ENCODE measurements around the gene ZSWIM3.
A peak's percentile ranks its signal among the peaks of the same experiment; 100 is the strongest.
"Not testable (repeated sequence)": the region's sequence is repeated elsewhere in the genome, so short reads cannot be mapped to it uniquely, and the experiment has no call there.

The ZSWIM3 gene

DNA sequence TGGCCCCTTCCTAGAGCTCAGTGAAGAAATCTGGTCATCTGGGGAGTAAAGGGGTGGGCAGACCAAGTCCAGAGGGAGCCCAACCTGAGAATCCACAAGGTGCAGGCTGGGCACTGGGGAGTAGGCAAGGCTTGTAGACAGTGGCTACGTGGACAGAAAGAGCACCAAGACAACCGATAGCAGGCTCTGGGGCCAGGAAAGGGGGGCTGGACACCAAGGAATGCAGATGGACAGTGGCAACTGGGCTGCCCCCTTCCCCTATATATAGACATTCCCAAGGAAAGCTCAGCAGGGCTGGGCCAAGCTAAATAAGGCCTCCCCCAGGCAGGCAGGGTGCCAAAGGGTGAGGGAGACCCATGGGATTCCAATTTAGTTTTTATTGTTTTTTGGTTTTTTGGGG is 28.8 kb upstream of the ZSWIM3 start:
- no peak for DNase-seq

GRCh38 chr20:45829673-45830106 is 27.7 kb upstream of the ZSWIM3 start:
- in situ Hi-C loops (cut with MboI; ENCODE audit: low pct_unique_long_range_greater_than_20kb, low sequenced_read_pairs), result loop anchor here (10.0 kb wide), 1 partner anchor 125 kb away; no protein-coding TSS in a partner anchor
- DNase-seq, result not testable (repeated sequence)

More for the DNA sequence above, 28.8 kb upstream of the ZSWIM3 start:
- in situ Hi-C loops (cut with MboI; ENCODE audit: low pct_unique_long_range_greater_than_20kb, low sequenced_read_pairs), result loop anchor here (10.0 kb wide), 1 partner anchor 126 kb away; no protein-coding TSS in a partner anchor

DNA sequence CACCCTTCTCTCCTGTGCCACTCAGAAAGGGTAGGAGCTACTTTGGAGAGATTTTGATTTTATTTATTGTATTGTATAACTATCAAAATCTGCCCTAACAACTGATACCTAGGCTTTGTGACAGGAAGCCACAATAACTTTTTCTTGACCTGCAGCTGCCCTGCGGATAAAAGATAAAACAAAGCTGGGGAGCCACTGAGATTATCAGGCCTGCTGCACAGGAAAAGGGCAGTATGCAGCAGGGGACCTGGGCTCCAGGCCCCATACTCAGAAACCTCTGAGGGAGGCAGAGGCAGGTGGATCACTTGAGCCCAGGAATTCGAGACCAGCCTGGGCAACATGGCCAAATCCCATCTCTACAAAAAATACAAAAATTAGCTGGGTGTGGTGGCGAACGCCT is 24.8 kb upstream of the ZSWIM3 start:
- in situ Hi-C loops (cut with MboI; ENCODE audit: low pct_unique_long_range_greater_than_20kb, low sequenced_read_pairs), result no loop called here

GRCh38 chr20:45833030-45833882 is 24.2 kb upstream of the ZSWIM3 start, which contains the start of gene SNX21:
Gene SNX21 (plus strand): TSS chr20:45833799. CDS start chr20:45833920, 121 bp downstream.
- DNase-seq, result peak; percentile 50
- in situ Hi-C loops (cut with MboI; ENCODE audit: low pct_unique_long_range_greater_than_20kb, low sequenced_read_pairs), result no loop called here

More for the DNA sequence above, 24.8 kb upstream of the ZSWIM3 start:
- no peak for DNase-seq

GRCh38 chr20:45833883-45834796 is 23.3 kb upstream of the ZSWIM3 start:
- in situ Hi-C loops (cut with MboI; ENCODE audit: low pct_unique_long_range_greater_than_20kb, low sequenced_read_pairs), result no loop called here

GRCh38 chr20:45834797-45835161 is 22.6 kb upstream of the ZSWIM3 start:
- in situ Hi-C loops (cut with MboI; ENCODE audit: low pct_unique_long_range_greater_than_20kb, low sequenced_read_pairs), result no loop called here
- DNase-seq, result no peak

More at GRCh38 chr20:45833883-45834796, 23.3 kb upstream of the ZSWIM3 start:
- DNase-seq, result peak; percentile 40

- peak; percentile 63 for DNase-seq
- in situ Hi-C loops (cut with MboI; ENCODE audit: low pct_unique_long_range_greater_than_20kb, low sequenced_read_pairs), result no loop called here
These were observed 22.1 kb upstream of the ZSWIM3 start for GRCh38 chr20:45835329-45835765.

GRCh38 chr20:45835825-45836224 is 21.6 kb upstream of the ZSWIM3 start:
- in situ Hi-C loops (cut with MboI; ENCODE audit: low pct_unique_long_range_greater_than_20kb, low sequenced_read_pairs), result no loop called here
- no peak for DNase-seq

DNA sequence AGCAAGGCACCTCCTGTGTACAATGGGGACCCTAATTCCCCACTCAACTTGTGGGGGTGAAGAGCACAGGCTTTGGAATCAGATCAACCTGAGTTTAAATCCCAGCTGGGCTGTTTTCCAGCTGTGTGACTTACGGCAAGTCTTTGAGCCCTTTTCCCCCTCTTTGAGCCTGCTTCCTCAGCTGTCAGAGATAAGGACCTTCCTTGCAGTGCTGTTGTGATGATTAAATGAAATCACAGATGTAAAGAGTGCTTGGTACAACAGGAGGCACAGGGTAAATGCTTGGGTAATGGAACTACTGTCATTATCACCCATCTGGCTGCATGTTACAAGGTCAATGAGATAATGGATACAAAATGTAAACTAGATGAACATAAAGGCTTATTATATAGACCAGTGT is 20.6 kb upstream of the ZSWIM3 start:
- in situ Hi-C loops (cut with MboI; ENCODE audit: low pct_unique_long_range_greater_than_20kb, low sequenced_read_pairs), result no loop called here
- DNase-seq, result no peak

DNA sequence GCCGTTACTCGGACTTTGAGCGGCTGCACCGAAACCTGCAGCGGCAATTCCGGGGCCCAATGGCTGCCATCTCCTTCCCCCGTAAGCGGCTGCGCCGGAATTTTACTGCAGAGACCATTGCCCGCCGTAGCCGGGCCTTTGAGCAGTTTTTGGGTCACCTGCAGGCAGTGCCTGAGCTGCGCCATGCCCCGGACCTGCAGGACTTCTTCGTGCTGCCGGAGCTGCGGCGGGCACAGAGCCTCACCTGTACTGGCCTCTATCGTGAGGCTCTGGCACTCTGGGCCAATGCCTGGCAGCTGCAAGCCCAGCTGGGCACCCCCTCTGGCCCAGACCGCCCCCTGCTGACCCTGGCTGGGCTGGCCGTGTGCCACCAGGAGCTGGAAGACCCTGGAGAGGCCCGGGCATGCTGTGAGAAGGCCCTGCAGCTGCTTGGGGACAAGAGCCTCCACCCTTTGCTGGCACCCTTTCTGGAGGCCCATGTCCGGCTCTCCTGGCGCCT is 16.7 kb upstream of the ZSWIM3 start:
- in situ Hi-C loops (cut with MboI; ENCODE audit: low pct_unique_long_range_greater_than_20kb, low sequenced_read_pairs), result no loop called here
- no peak for DNase-seq

- no peak for DNase-seq
- in situ Hi-C loops (cut with MboI; ENCODE audit: low pct_unique_long_range_greater_than_20kb, low sequenced_read_pairs), result no loop called here
These were observed 15.8 kb upstream of the ZSWIM3 start for GRCh38 chr20:45841407-45842129.

DNA sequence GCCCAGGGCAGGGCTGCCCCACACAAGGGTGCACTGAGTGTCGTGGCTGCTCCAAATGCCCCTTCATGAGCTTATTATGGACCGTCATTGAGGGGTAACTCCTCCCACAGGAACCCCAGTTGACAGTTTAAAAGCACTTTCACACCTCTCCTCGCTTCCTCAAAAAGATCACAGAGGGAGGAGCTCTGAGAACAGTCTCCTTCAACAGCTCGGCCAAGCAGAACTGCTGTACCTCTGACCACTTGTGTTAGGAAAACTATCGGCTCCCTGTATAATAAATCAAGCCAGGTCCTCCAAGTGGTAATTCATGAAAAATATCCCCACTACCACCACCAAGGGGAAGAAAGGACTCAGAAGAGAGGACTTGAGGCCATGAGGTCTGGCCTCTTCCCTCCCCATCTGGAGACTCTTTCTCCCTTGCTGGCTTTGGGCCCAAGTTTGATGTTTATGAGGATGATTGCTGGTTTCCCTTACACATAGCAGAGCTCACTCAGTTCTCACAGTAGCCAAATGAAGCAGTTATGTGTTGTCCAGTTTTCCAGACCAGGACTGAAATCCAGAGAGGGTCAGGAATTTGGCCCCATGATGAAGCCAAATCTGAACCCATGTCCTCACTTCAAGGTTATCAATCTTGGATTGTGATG is 15.1 kb upstream of the ZSWIM3 start:
- in situ Hi-C loops (cut with MboI; ENCODE audit: low pct_unique_long_range_greater_than_20kb, low sequenced_read_pairs), result no loop called here
- peak; percentile 66 for DNase-seq

DNA sequence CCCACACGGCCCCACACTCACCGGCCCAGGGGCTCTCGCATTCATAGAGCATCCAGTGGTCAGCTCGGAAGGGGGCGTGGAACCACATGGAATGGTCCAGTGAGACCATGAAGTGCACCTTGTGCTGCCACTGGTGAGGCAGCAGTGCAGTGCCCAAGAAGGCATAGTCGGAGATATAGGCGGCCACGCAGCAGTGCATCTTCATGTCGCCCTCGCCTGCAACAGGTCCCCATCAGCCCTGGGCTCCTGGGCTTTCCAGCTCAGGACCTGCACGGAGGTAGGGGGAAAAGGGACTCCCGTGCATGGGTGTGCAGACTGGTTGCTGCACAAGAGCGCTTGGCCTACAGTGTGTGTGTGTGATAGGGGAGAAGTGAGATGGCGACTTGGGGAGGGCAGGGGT is 13.9 kb upstream of the ZSWIM3 start:
- in situ Hi-C loops (cut with MboI; ENCODE audit: low pct_unique_long_range_greater_than_20kb, low sequenced_read_pairs), result no loop called here
- DNase-seq, result no peak

GRCh38 chr20:45845452-45845851 is 12.0 kb upstream of the ZSWIM3 start:
- in situ Hi-C loops (cut with MboI; ENCODE audit: low pct_unique_long_range_greater_than_20kb, low sequenced_read_pairs), result no loop called here
- DNase-seq, result no peak

DNA sequence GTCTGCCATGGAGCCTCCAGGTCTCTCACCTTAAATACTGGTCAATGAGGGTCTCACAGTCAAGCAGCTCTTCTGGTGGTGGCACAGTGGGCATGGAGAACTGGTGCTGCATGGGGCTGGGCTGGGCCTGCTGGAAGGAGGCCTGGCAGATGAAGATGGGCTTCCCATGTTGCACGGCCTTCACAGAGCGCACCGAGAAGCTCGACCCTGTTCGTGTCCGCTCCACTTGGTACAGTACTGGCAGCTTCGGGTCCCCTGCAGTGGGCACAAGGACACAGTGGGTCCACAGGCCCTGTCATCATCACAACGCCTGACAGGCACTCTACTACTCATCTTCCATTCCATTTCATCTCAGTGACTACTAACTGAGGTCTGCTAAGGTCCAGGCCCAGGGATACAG is 9.0 kb upstream of the ZSWIM3 start:
- in situ Hi-C loops (cut with MboI; ENCODE audit: low pct_unique_long_range_greater_than_20kb, low sequenced_read_pairs), result no loop called here
- DNase-seq, result no peak

- in situ Hi-C loops (cut with MboI; ENCODE audit: low pct_unique_long_range_greater_than_20kb, low sequenced_read_pairs), result no loop called here
- DNase-seq, result no peak
These were observed 8.3 kb upstream of the ZSWIM3 start for GRCh38 chr20:45848969-45849582.

DNA sequence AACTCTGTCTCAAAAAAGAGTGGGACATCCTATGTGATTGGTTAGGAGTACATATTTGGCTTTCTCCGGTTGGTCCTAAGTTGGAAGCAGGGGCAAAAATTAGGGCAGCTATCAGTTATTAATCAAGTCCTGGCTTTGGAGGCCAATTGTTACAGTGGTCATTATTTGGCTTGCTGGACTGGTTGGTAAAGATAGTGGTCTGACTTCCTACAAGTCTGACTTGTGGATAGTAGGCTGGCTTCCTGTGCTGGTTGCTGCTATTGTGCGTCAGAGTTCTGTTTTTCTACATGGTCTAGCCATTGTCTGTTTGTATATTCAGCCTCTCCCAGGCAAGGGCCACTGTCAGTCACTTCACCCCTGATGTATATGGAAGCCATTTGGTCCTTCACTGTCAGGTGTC is 7.2 kb upstream of the ZSWIM3 start:
- in situ Hi-C loops (cut with MboI; ENCODE audit: low pct_unique_long_range_greater_than_20kb, low sequenced_read_pairs), result no loop called here
- DNase-seq, result no peak

DNA sequence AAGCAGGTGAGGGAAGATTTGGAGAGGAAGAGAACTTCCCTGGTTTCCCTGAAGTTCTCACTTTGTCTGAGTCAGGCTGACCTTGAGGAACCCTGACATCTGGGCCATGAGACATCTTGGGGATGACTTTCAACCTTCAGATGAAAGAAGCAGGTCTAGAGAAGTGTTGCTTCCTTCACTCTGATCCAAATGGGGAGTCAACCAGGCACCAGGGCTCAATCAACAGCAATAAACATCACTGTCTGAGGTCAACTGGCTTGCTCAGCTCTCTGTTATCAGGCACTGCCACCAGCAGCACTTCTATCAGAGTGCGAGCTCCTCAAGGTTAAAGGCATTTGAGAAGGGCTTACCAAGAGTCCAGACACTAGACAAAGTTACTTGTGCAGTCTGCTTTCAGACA is 6.5 kb upstream of the ZSWIM3 start:
- in situ Hi-C loops (cut with MboI; ENCODE audit: low pct_unique_long_range_greater_than_20kb, low sequenced_read_pairs), result no loop called here

More for the DNA sequence above, 6.5 kb upstream of the ZSWIM3 start:
- DNase-seq, result no peak

Measured in KBM-7 (cell line).